ENCODE measurements around the gene CEACAM21.

GRCh38 chr19:41552558-41552957, 23.4 kb upstream of the CEACAM21 start:
- TF ChIP-seq CTCF (tag by site-specific recombination; IDR thresholded peaks at IDR 0.05): no peak
- no peak for TF ChIP-seq PRDM10 (tag by site-specific recombination; IDR thresholded peaks at IDR 0.05)
- no peak for TF ChIP-seq ZNF629 (tag by site-specific recombination; IDR thresholded peaks at IDR 0.05)
- TF ChIP-seq ZNF639 (tag by site-specific recombination; IDR thresholded peaks at IDR 0.05): no peak
- TF ChIP-seq ZBTB20 (tag by site-specific recombination; IDR thresholded peaks at IDR 0.05): no peak
- TF ChIP-seq GLI2 (tag by site-specific recombination; IDR thresholded peaks at IDR 0.05; ENCODE audit: borderline replicate concordance, low read depth): no peak
- TF ChIP-seq ZNF274 (IDR thresholded peaks at IDR 0.05; ENCODE audit: low read length): no peak
- no peak for TF ChIP-seq ZNF274 (tag by site-specific recombination; IDR thresholded peaks at IDR 0.05; ENCODE audit: borderline replicate concordance)
- TF ChIP-seq ZNF677 (tag by site-specific recombination; IDR thresholded peaks at IDR 0.05): no peak
- TF ChIP-seq ZNF362 (tag by site-specific recombination; IDR thresholded peaks at IDR 0.05): no peak
- TF ChIP-seq ZBTB1 (tag by site-specific recombination; IDR thresholded peaks at IDR 0.05): no peak
- TF ChIP-seq ZNF114 (tag by site-specific recombination; IDR thresholded peaks at IDR 0.05): no peak
- TF ChIP-seq ZNF473 (tag by site-specific recombination; IDR thresholded peaks at IDR 0.05): no peak
- no peak for TF ChIP-seq REST (tag by site-specific recombination; IDR thresholded peaks at IDR 0.05)

Data from HEK293 (cell line).